ENCODE data around the gene HNRNPA1L2. TPM values are rescaled to one million over a fixed set of nuclear protein-coding genes. Genes with fewer than 3 reads are reported as not detected.
"Not testable (repeated sequence)": the region's sequence is repeated elsewhere in the genome, so short reads cannot be mapped to it uniquely, and the experiment has no call there.

HNRNPA1L2 gene
- 34.3 TPM for polyA plus RNA-seq (2013)

GRCh38 chr13:52642131-52642530, at the start of gene HNRNPA1L2:
HNRNPA1L2 (plus strand) TSS chr13:52642431; CDS start chr13:52642493, 62 bp downstream.
- WGBS (ENCODE audit: insufficient coverage) = no CpG with 5 or more reads among the region's 7 CpGs
- Histone ChIP-seq H3K36me3 (ENCODE audit: control insufficient read depth in 4 of 4, insufficient read depth in 4 of 4, low read length in 3 of 4) (peaks cover 4 to 29% (median 10%) of the 10 kb centered on the region in 4 experiments), H3K27ac (ENCODE audit: insufficient read depth in 1 of 2, low read depth in 1 of 2, low read length in 2 of 2, poor library complexity in 1 of 2, severe bottlenecking in 2 of 2) (no peak within 1 kb of the TSS), H3K9me3 (ENCODE audit: control extremely low read depth in 1 of 5, control insufficient read depth in 4 of 5, insufficient read depth in 2 of 5, low read depth in 1 of 5, low read length in 4 of 5) (no peaks in the 10 kb centered on the region), H3K4me3 (ENCODE audit: control insufficient read depth in 1 of 7, extremely low read depth in 1 of 7, insufficient read depth in 4 of 7, low read depth in 2 of 7, low read length in 6 of 7) (no peak within 1 kb of the TSS), H3K4me1 (ENCODE audit: control extremely low read depth in 1 of 4, control insufficient read depth in 4 of 4, insufficient read depth in 4 of 4, low read length in 3 of 4) (peaks cover 0 to 5% (median 3%) of the 10 kb centered on the region in 4 experiments), H3K27me3 (replicated peaks in 2 of 5; ENCODE audit: control insufficient read depth in 4 of 5, insufficient read depth in 5 of 5, low read length in 4 of 5) (no peaks in the 10 kb centered on the region)
- POLR2A ChIA-PET = no interaction called here
- CTCF ChIA-PET = no interaction called here
- no peak for DNase-seq

GRCh38 chr13:52593175-52593574, 49.1 kb upstream of the HNRNPA1L2 start:
- CTCF ChIA-PET; H3K27me3 ChIP-seq (replicated peaks in 2 of 5; ENCODE audit: control insufficient read depth in 4 of 5, insufficient read depth in 5 of 5, low read length in 4 of 5): not testable (repeated sequence)

GRCh38 chr13:52593812-52594211, 48.4 kb upstream of the HNRNPA1L2 start:
- H3K27ac ChIP-seq (ENCODE audit: insufficient read depth in 1 of 2, low read depth in 1 of 2, low read length in 2 of 2, poor library complexity in 1 of 2, severe bottlenecking in 2 of 2); DNase-seq; CTCF ChIA-PET; H3K9me3 ChIP-seq (ENCODE audit: control extremely low read depth in 1 of 5, control insufficient read depth in 4 of 5, insufficient read depth in 2 of 5, low read depth in 1 of 5, low read length in 4 of 5); H3K4me3 ChIP-seq (ENCODE audit: control insufficient read depth in 1 of 7, extremely low read depth in 1 of 7, insufficient read depth in 4 of 7, low read depth in 2 of 7, low read length in 6 of 7); H3K4me1 ChIP-seq (ENCODE audit: control extremely low read depth in 1 of 4, control insufficient read depth in 4 of 4, insufficient read depth in 4 of 4, low read length in 3 of 4); H3K36me3 ChIP-seq (ENCODE audit: control insufficient read depth in 4 of 4, insufficient read depth in 4 of 4, low read length in 3 of 4); POLR2A ChIA-PET: not testable (repeated sequence)
- H3K27me3 ChIP-seq (replicated peaks in 2 of 5; ENCODE audit: control insufficient read depth in 4 of 5, insufficient read depth in 5 of 5, low read length in 4 of 5) = peaks cover 0 to 13% (median 0%) of the 10 kb centered on the region in 5 experiments
- WGBS (ENCODE audit: insufficient coverage) = 94% methylated on average over 2 of the region's 3 CpGs

More at GRCh38 chr13:52593175-52593574, 49.1 kb upstream of the HNRNPA1L2 start:
- DNase-seq; POLR2A ChIA-PET; H3K4me3 ChIP-seq (ENCODE audit: control insufficient read depth in 1 of 7, extremely low read depth in 1 of 7, insufficient read depth in 4 of 7, low read depth in 2 of 7, low read length in 6 of 7); H3K27ac ChIP-seq (ENCODE audit: insufficient read depth in 1 of 2, low read depth in 1 of 2, low read length in 2 of 2, poor library complexity in 1 of 2, severe bottlenecking in 2 of 2); H3K4me1 ChIP-seq (ENCODE audit: control extremely low read depth in 1 of 4, control insufficient read depth in 4 of 4, insufficient read depth in 4 of 4, low read length in 3 of 4); H3K9me3 ChIP-seq (ENCODE audit: control extremely low read depth in 1 of 5, control insufficient read depth in 4 of 5, insufficient read depth in 2 of 5, low read depth in 1 of 5, low read length in 4 of 5); H3K36me3 ChIP-seq (ENCODE audit: control insufficient read depth in 4 of 4, insufficient read depth in 4 of 4, low read length in 3 of 4): not testable (repeated sequence)
- WGBS (ENCODE audit: insufficient coverage) = 100% methylated on average over 1 of the region's 3 CpGs

GRCh38 chr13:52594295-52594694, 47.9 kb upstream of the HNRNPA1L2 start:
- H3K36me3 ChIP-seq (ENCODE audit: control insufficient read depth in 4 of 4, insufficient read depth in 4 of 4, low read length in 3 of 4); H3K4me3 ChIP-seq (ENCODE audit: control insufficient read depth in 1 of 7, extremely low read depth in 1 of 7, insufficient read depth in 4 of 7, low read depth in 2 of 7, low read length in 6 of 7); H3K27ac ChIP-seq (ENCODE audit: insufficient read depth in 1 of 2, low read depth in 1 of 2, low read length in 2 of 2, poor library complexity in 1 of 2, severe bottlenecking in 2 of 2); POLR2A ChIA-PET; H3K4me1 ChIP-seq (ENCODE audit: control extremely low read depth in 1 of 4, control insufficient read depth in 4 of 4, insufficient read depth in 4 of 4, low read length in 3 of 4); CTCF ChIA-PET; H3K9me3 ChIP-seq (ENCODE audit: control extremely low read depth in 1 of 5, control insufficient read depth in 4 of 5, insufficient read depth in 2 of 5, low read depth in 1 of 5, low read length in 4 of 5); DNase-seq: not testable (repeated sequence)
- peaks cover 0 to 18% (median 0%) of the 10 kb centered on the region in 5 experiments for H3K27me3 ChIP-seq (replicated peaks in 2 of 5; ENCODE audit: control insufficient read depth in 4 of 5, insufficient read depth in 5 of 5, low read length in 4 of 5)
- 88% methylated on average over 6 of the region's 7 CpGs for WGBS (ENCODE audit: insufficient coverage)

- Histone ChIP-seq H3K27me3 (replicated peaks in 2 of 5; ENCODE audit: control insufficient read depth in 4 of 5, insufficient read depth in 5 of 5, low read length in 4 of 5) (peaks cover 0 to 39% (median 0%) of the 10 kb centered on the region in 5 experiments), H3K36me3 (ENCODE audit: control insufficient read depth in 4 of 4, insufficient read depth in 4 of 4, low read length in 3 of 4) (no peaks in the 10 kb centered on the region), H3K9me3 (ENCODE audit: control extremely low read depth in 1 of 5, control insufficient read depth in 4 of 5, insufficient read depth in 2 of 5, low read depth in 1 of 5, low read length in 4 of 5) (no peaks in the 10 kb centered on the region), H3K4me1 (ENCODE audit: control extremely low read depth in 1 of 4, control insufficient read depth in 4 of 4, insufficient read depth in 4 of 4, low read length in 3 of 4) (peaks cover 4 to 16% (median 13%) of the 10 kb centered on the region in 4 experiments), H3K27ac (ENCODE audit: insufficient read depth in 1 of 2, low read depth in 1 of 2, low read length in 2 of 2, poor library complexity in 1 of 2, severe bottlenecking in 2 of 2) (no peak overlapping the region), H3K4me3 (ENCODE audit: control insufficient read depth in 1 of 7, extremely low read depth in 1 of 7, insufficient read depth in 4 of 7, low read depth in 2 of 7, low read length in 6 of 7) (no peak overlapping the region)
- DNase-seq = no peak
- 100% methylated on average over 4 of the region's 4 CpGs for WGBS (ENCODE audit: insufficient coverage)
- CTCF ChIA-PET = interaction anchor here (1.1 kb wide), 1 partner anchor 12 kb away, joined by 3 read pairs; no protein-coding TSS in a partner anchor
- POLR2A ChIA-PET = no interaction called here
These were observed 44.6 kb upstream of the HNRNPA1L2 start for GRCh38 chr13:52597676-52598075.

DNA sequence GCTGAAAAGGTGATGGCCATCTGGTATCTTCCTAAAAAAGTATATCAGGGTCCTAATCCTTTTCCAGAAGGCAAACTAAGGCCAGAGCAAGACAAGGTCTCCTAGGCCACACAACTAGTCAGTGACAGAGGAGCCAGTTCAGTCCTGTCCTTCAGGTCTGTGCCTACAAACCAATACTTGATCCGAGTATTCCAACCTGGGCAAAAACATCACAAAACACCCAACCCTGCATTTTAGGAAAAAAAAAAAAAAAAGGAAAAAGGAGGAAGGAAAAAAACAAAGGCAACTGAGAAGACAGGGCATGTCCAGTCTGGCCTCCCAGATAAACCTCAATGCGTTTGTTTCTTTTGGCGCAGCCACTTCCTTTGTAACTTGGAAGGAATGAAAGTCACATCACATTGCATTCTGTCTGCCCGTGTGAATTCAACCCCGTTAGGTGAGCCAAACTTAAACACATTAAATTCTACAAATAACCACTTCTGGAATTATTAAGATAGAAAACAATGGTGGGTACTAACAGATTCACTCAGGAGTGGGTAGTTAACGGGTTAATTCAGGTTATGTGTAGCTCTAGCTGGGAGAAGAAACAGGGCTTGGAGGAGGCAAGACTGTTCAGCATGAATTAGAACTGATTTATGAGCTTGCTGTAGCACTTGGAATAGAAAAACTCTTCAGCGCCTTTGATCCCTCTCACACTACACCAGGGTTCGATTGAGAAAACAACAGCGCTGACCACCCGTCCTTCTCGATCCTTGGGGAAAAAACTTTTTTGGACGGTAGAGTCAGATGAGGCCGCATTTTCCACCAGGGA, 43.0 kb upstream of the HNRNPA1L2 start:
- Histone ChIP-seq H3K4me3 (ENCODE audit: control insufficient read depth in 1 of 7, extremely low read depth in 1 of 7, insufficient read depth in 4 of 7, low read depth in 2 of 7, low read length in 6 of 7) (peak overlapping the region in 6 of 7 experiments; percentile 55 to 80 (median 66)), H3K36me3 (ENCODE audit: control insufficient read depth in 4 of 4, insufficient read depth in 4 of 4, low read length in 3 of 4) (no peaks in the 10 kb centered on the region), H3K27me3 (replicated peaks in 2 of 5; ENCODE audit: control insufficient read depth in 4 of 5, insufficient read depth in 5 of 5, low read length in 4 of 5) (peaks cover 0 to 39% (median 0%) of the 10 kb centered on the region in 5 experiments), H3K27ac (ENCODE audit: insufficient read depth in 1 of 2, low read depth in 1 of 2, low read length in 2 of 2, poor library complexity in 1 of 2, severe bottlenecking in 2 of 2) (no peak overlapping the region), H3K4me1 (ENCODE audit: control extremely low read depth in 1 of 4, control insufficient read depth in 4 of 4, insufficient read depth in 4 of 4, low read length in 3 of 4) (peaks cover 4 to 16% (median 13%) of the 10 kb centered on the region in 4 experiments), H3K9me3 (ENCODE audit: control extremely low read depth in 1 of 5, control insufficient read depth in 4 of 5, insufficient read depth in 2 of 5, low read depth in 1 of 5, low read length in 4 of 5) (no peaks in the 10 kb centered on the region)
- peak in 2 of 3 donors; percentile 14 to 30 for DNase-seq
- ChIA-PET POLR2A (interaction anchor here (0.6 kb wide), 1 partner anchor 245 kb away, joined by 4 read pairs; no protein-coding TSS in a partner anchor), CTCF (interaction anchor here (1.0 kb wide), 1 partner anchor 9 kb away, joined by 3 read pairs; no protein-coding TSS in a partner anchor)
- WGBS (ENCODE audit: insufficient coverage) = 6% methylated on average over 9 of the region's 13 CpGs
